ENCODE results near the gene OR52E2. TPM values are rescaled to one million over a fixed set of nuclear protein-coding genes. Genes with fewer than 3 reads are reported as not detected.

OR52E2 gene
- total and polyA plus RNA-seq, 2 experiments from 2014 or later, result not detected

GRCh38 chr11:5037926-5038325 lies 21.5 kb downstream of the OR52E2 start:
- Histone ChIP-seq H3K27me3 (replicated peaks; ENCODE audit: insufficient read depth) (no peaks in the 10 kb centered on the region), H4K20me1 (ENCODE audit: insufficient read depth) (no peaks in the 10 kb centered on the region), H3K27ac (no peak overlapping the region), H3K4me3 (no peak overlapping the region), H3F3A (ENCODE audit: insufficient read depth) (no peaks in the 10 kb centered on the region), H3K4me1 (ENCODE audit: insufficient read depth) (no peaks in the 10 kb centered on the region), H3K9me2 (ENCODE audit: insufficient read depth) (no peaks in the 10 kb centered on the region), H3K36me3 (ENCODE audit: low read depth) (no peaks in the 10 kb centered on the region), H3K9ac (no peak overlapping the region), H2AFZ (no peak overlapping the region), H3K4me2 (ENCODE audit: unreplicated experiment) (no peak overlapping the region), H3K79me2 (ENCODE audit: insufficient read depth) (no peaks in the 10 kb centered on the region), H3K9me3 (ENCODE audit: low read depth) (no peaks in the 10 kb centered on the region)
- DNase-seq, result no peak
- TF ChIP-seq EZH2 (IDR thresholded peaks at IDR 0.05; ENCODE audit: insufficient read depth, poor library complexity, severe bottlenecking) (no peak), EZH2phosphoT487 (IDR thresholded peaks at IDR 0.05; ENCODE audit: insufficient read depth, low read depth) (no peak)
- in situ Hi-C loops (cut with MboI), result no loop called here
- 2 to 8% methylated on average over 2 of the region's 2 CpGs for WGBS, 2 experiments (ENCODE audit: low coverage in 1 of 2, low lambda C conversion rate in 2 of 2, missing lambda C conversion rate in 2 of 2)

DNA sequence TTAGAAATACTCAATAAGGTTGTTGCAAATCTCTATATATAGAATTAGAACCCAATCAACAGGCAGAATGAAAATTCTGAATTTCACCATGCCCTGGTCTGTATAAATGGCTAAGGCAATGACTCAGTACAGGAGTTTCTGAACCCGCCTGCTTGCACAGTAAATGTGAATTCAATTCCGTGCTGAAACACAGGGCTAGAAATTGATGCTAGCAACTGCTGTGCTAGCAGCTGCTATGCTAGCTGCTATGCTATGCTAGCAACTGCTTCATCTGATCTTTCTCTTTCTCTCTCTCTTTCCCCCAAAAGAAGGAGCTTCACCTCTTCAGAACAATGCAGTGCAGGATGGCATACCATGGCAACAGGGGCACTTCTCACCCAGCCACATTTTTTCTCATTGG lies 22.8 kb downstream of the OR52E2 start:
- 17 to 41% methylated on average over 2 of the region's 2 CpGs for WGBS, 2 experiments (ENCODE audit: low coverage in 1 of 2, low lambda C conversion rate in 2 of 2, missing lambda C conversion rate in 2 of 2)
- H4K20me1 ChIP-seq (ENCODE audit: insufficient read depth), result no peaks in the 10 kb centered on the region
- no peak overlapping the region for H3K27ac ChIP-seq
- in situ Hi-C loops (cut with MboI), result no loop called here
- TF ChIP-seq EZH2 (IDR thresholded peaks at IDR 0.05; ENCODE audit: insufficient read depth, poor library complexity, severe bottlenecking), result no peak
- TF ChIP-seq EZH2phosphoT487 (IDR thresholded peaks at IDR 0.05; ENCODE audit: insufficient read depth, low read depth), result no peak
- H3K9me3 ChIP-seq (ENCODE audit: low read depth), result no peaks in the 10 kb centered on the region
- H2AFZ ChIP-seq, result no peak overlapping the region
- H3K4me3 ChIP-seq, result no peak overlapping the region
- DNase-seq, result no peak
- H3K9ac ChIP-seq, result no peak overlapping the region
- no peaks in the 10 kb centered on the region for H3K4me1 ChIP-seq (ENCODE audit: insufficient read depth)
- no peaks in the 10 kb centered on the region for H3F3A ChIP-seq (ENCODE audit: insufficient read depth)
- H3K4me2 ChIP-seq (ENCODE audit: unreplicated experiment), result no peak overlapping the region
- no peaks in the 10 kb centered on the region for H3K79me2 ChIP-seq (ENCODE audit: insufficient read depth)
- no peaks in the 10 kb centered on the region for H3K36me3 ChIP-seq (ENCODE audit: low read depth)
- H3K27me3 ChIP-seq (replicated peaks; ENCODE audit: insufficient read depth), result no peaks in the 10 kb centered on the region
- no peaks in the 10 kb centered on the region for H3K9me2 ChIP-seq (ENCODE audit: insufficient read depth)

DNA sequence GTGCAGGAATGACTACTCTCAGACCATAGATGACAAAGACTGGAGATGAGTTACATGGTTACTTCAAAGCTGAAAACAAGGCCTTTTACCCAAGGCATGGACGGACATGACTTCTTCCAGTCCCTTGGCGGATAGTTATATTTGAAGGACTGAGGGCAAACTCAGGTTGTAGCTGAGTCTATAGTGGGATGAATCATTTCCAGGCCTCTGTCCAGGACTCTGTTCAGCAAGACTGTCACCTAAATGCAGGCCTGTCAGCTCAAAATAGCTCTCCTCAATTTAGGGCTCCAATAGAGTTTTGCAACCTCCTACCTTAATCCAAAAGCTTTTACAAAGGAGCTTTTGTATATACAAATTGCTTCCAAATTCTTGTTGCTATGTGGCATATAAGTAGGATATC lies 37.4 kb downstream of the OR52E2 start:
- in situ Hi-C loops (cut with MboI), result no loop called here
- no peaks in the 10 kb centered on the region for H3K9me2 ChIP-seq (ENCODE audit: insufficient read depth)
- DNase-seq, result no peak
- no peak overlapping the region for H3K9ac ChIP-seq
- no peaks in the 10 kb centered on the region for H3K9me3 ChIP-seq (ENCODE audit: low read depth)
- no peaks in the 10 kb centered on the region for H3K79me2 ChIP-seq (ENCODE audit: insufficient read depth)
- H3K4me3 ChIP-seq, result no peak overlapping the region
- H3F3A ChIP-seq (ENCODE audit: insufficient read depth), result no peaks in the 10 kb centered on the region
- no peak overlapping the region for H3K27ac ChIP-seq
- WGBS, 2 experiments (ENCODE audit: low coverage in 1 of 2, low lambda C conversion rate in 2 of 2, missing lambda C conversion rate in 2 of 2), result 43 to 47% methylated on average over 2 of the region's 2 CpGs
- H3K4me1 ChIP-seq (ENCODE audit: insufficient read depth), result no peaks in the 10 kb centered on the region
- H4K20me1 ChIP-seq (ENCODE audit: insufficient read depth), result no peaks in the 10 kb centered on the region
- TF ChIP-seq EZH2phosphoT487 (IDR thresholded peaks at IDR 0.05; ENCODE audit: insufficient read depth, low read depth), result no peak
- no peak for TF ChIP-seq EZH2 (IDR thresholded peaks at IDR 0.05; ENCODE audit: insufficient read depth, poor library complexity, severe bottlenecking)
- H3K4me2 ChIP-seq (ENCODE audit: unreplicated experiment), result no peak overlapping the region
- no peaks in the 10 kb centered on the region for H3K36me3 ChIP-seq (ENCODE audit: low read depth)
- no peak overlapping the region for H2AFZ ChIP-seq
- no peaks in the 10 kb centered on the region for H3K27me3 ChIP-seq (replicated peaks; ENCODE audit: insufficient read depth)

GRCh38 chr11:5013012-5013411 lies 46.4 kb downstream of the OR52E2 start:
- Histone ChIP-seq H3K9ac (no peak overlapping the region), H3K27me3 (replicated peaks; ENCODE audit: insufficient read depth) (no peaks in the 10 kb centered on the region), H3K9me2 (ENCODE audit: insufficient read depth) (no peaks in the 10 kb centered on the region), H3K4me2 (ENCODE audit: unreplicated experiment) (no peak overlapping the region), H3K27ac (no peak overlapping the region), H3K4me3 (no peak overlapping the region), H2AFZ (no peak overlapping the region), H3K4me1 (ENCODE audit: insufficient read depth) (no peaks in the 10 kb centered on the region), H3K36me3 (ENCODE audit: low read depth) (no peaks in the 10 kb centered on the region), H3F3A (ENCODE audit: insufficient read depth) (no peaks in the 10 kb centered on the region), H3K9me3 (ENCODE audit: low read depth) (no peaks in the 10 kb centered on the region), H4K20me1 (ENCODE audit: insufficient read depth) (no peaks in the 10 kb centered on the region), H3K79me2 (ENCODE audit: insufficient read depth) (no peaks in the 10 kb centered on the region)
- TF ChIP-seq EZH2 (IDR thresholded peaks at IDR 0.05; ENCODE audit: insufficient read depth, poor library complexity, severe bottlenecking) (no peak), EZH2phosphoT487 (IDR thresholded peaks at IDR 0.05; ENCODE audit: insufficient read depth, low read depth) (no peak)
- in situ Hi-C loops (cut with MboI), result no loop called here
- DNase-seq, result no peak
- WGBS, 2 experiments (ENCODE audit: low coverage in 1 of 2, low lambda C conversion rate in 2 of 2, missing lambda C conversion rate in 2 of 2), result 18 to 19% methylated on average over 1 of the region's 1 CpG

GRCh38 chr11:5011254-5011653 lies 48.2 kb downstream of the OR52E2 start:
- no peaks in the 10 kb centered on the region for H4K20me1 ChIP-seq (ENCODE audit: insufficient read depth)
- TF ChIP-seq EZH2 (IDR thresholded peaks at IDR 0.05; ENCODE audit: insufficient read depth, poor library complexity, severe bottlenecking) (no peak), EZH2phosphoT487 (IDR thresholded peaks at IDR 0.05; ENCODE audit: insufficient read depth, low read depth) (no peak)
- no peaks in the 10 kb centered on the region for H3K27me3 ChIP-seq (replicated peaks; ENCODE audit: insufficient read depth)
- H3K4me3 ChIP-seq, result no peak overlapping the region
- H3K4me1 ChIP-seq (ENCODE audit: insufficient read depth), result no peaks in the 10 kb centered on the region
- H3K79me2 ChIP-seq (ENCODE audit: insufficient read depth), result no peaks in the 10 kb centered on the region
- no peaks in the 10 kb centered on the region for H3K36me3 ChIP-seq (ENCODE audit: low read depth)
- H3K9me2 ChIP-seq (ENCODE audit: insufficient read depth), result no peaks in the 10 kb centered on the region
- DNase-seq, result no peak
- H3K4me2 ChIP-seq (ENCODE audit: unreplicated experiment), result no peak overlapping the region
- no peak overlapping the region for H3K27ac ChIP-seq
- no peak overlapping the region for H3K9ac ChIP-seq
- H3F3A ChIP-seq (ENCODE audit: insufficient read depth), result no peaks in the 10 kb centered on the region
- 13 to 18% methylated on average over 8 of the region's 8 CpGs for WGBS, 2 experiments (ENCODE audit: low coverage in 1 of 2, low lambda C conversion rate in 2 of 2, missing lambda C conversion rate in 2 of 2)
- no peak overlapping the region for H2AFZ ChIP-seq
- in situ Hi-C loops (cut with MboI), result no loop called here
- no peaks in the 10 kb centered on the region for H3K9me3 ChIP-seq (ENCODE audit: low read depth)

Other genes starting within 250 kb of the OR52E2 start
- not detected in 2 replicates for gene OR51F2, start 238.3 kb downstream of the OR52E2 start, total RNA-seq (2014; rRNA removed; shearing (Covaris generic))
- gene OR51F2, start 238.3 kb downstream of the OR52E2 start, polyA plus RNA-seq (2016; fragmentation: Nextera tagmentation; extraction: Ambion mirVana), result not detected in 2 replicates
- not detected in 2 replicates for gene OR51S1, start 210.4 kb downstream of the OR52E2 start, total RNA-seq (2014; rRNA removed; shearing (Covaris generic))
- gene OR51S1, start 210.4 kb downstream of the OR52E2 start, polyA plus RNA-seq (2016; fragmentation: Nextera tagmentation; extraction: Ambion mirVana), result not detected in 2 replicates
- not detected in 2 replicates for gene OR51T1, start 177.7 kb downstream of the OR52E2 start, total RNA-seq (2014; rRNA removed; shearing (Covaris generic))
- not detected in 2 replicates for gene OR51T1, start 177.7 kb downstream of the OR52E2 start, polyA plus RNA-seq (2016; fragmentation: Nextera tagmentation; extraction: Ambion mirVana)
- not detected in 2 replicates for gene OR51A7, start 155.8 kb downstream of the OR52E2 start, total RNA-seq (2014; rRNA removed; shearing (Covaris generic))
- gene OR51A7, start 155.8 kb downstream of the OR52E2 start, polyA plus RNA-seq (2016; fragmentation: Nextera tagmentation; extraction: Ambion mirVana), result not detected in 2 replicates
- gene OR51G2, start 140.3 kb downstream of the OR52E2 start, total RNA-seq (2014; rRNA removed; shearing (Covaris generic)), result not detected in 2 replicates
- gene OR51G2, start 140.3 kb downstream of the OR52E2 start, polyA plus RNA-seq (2016; fragmentation: Nextera tagmentation; extraction: Ambion mirVana), result not detected in 2 replicates
- not detected in 2 replicates for gene OR51G1, start 135.3 kb downstream of the OR52E2 start, total RNA-seq (2014; rRNA removed; shearing (Covaris generic))
- gene OR51G1, start 135.3 kb downstream of the OR52E2 start, polyA plus RNA-seq (2016; fragmentation: Nextera tagmentation; extraction: Ambion mirVana), result not detected in 2 replicates
- not detected in 2 replicates for gene OR51A4, start 112.0 kb downstream of the OR52E2 start, total RNA-seq (2014; rRNA removed; shearing (Covaris generic))
- gene OR51A4, start 112.0 kb downstream of the OR52E2 start, polyA plus RNA-seq (2016; fragmentation: Nextera tagmentation; extraction: Ambion mirVana), result not detected in 2 replicates
- not detected in 2 replicates for gene OR51A2, start 103.9 kb downstream of the OR52E2 start, total RNA-seq (2014; rRNA removed; shearing (Covaris generic))
- gene OR51A2, start 103.9 kb downstream of the OR52E2 start, polyA plus RNA-seq (2016; fragmentation: Nextera tagmentation; extraction: Ambion mirVana), result not detected in 2 replicates
- not detected in 2 replicates for gene OR51L1, start 64.8 kb downstream of the OR52E2 start, total RNA-seq (2014; rRNA removed; shearing (Covaris generic))
- gene OR51L1, start 64.8 kb downstream of the OR52E2 start, polyA plus RNA-seq (2016; fragmentation: Nextera tagmentation; extraction: Ambion mirVana), result not detected in 2 replicates
- not detected in 2 replicates for gene OR52J3, start 13.1 kb downstream of the OR52E2 start, total RNA-seq (2014; rRNA removed; shearing (Covaris generic))
- gene OR52J3, start 13.1 kb downstream of the OR52E2 start, polyA plus RNA-seq (2016; fragmentation: Nextera tagmentation; extraction: Ambion mirVana), result not detected in 2 replicates
- not detected in 2 replicates for gene OR52E1, start 9.9 kb upstream of the OR52E2 start, total RNA-seq (2014; rRNA removed; shearing (Covaris generic))
- not detected in 2 replicates for gene OR52E1, start 9.9 kb upstream of the OR52E2 start, polyA plus RNA-seq (2016; fragmentation: Nextera tagmentation; extraction: Ambion mirVana)
- gene OR52A5, start 78.7 kb upstream of the OR52E2 start, total RNA-seq (2014; rRNA removed; shearing (Covaris generic)), result not detected in 2 replicates
- not detected in 2 replicates for gene OR52A5, start 78.7 kb upstream of the OR52E2 start, polyA plus RNA-seq (2016; fragmentation: Nextera tagmentation; extraction: Ambion mirVana)
- gene OR52A1, start 95.1 kb upstream of the OR52E2 start, total RNA-seq (2014; rRNA removed; shearing (Covaris generic)), result not detected in 2 replicates
- not detected in 2 replicates for gene OR52A1, start 95.1 kb upstream of the OR52E2 start, polyA plus RNA-seq (2016; fragmentation: Nextera tagmentation; extraction: Ambion mirVana)
- gene OR51V1, start 141.1 kb upstream of the OR52E2 start, total RNA-seq (2014; rRNA removed; shearing (Covaris generic)), result not detected in 2 replicates
- gene OR51V1, start 141.1 kb upstream of the OR52E2 start, polyA plus RNA-seq (2016; fragmentation: Nextera tagmentation; extraction: Ambion mirVana), result not detected in 2 replicates
- gene HBB, start 167.4 kb upstream of the OR52E2 start, total RNA-seq (2014; rRNA removed; shearing (Covaris generic)), result not detected in 2 replicates
- not detected in 2 replicates for gene HBB, start 167.4 kb upstream of the OR52E2 start, polyA plus RNA-seq (2016; fragmentation: Nextera tagmentation; extraction: Ambion mirVana)
- not detected in 2 replicates for gene HBD, start 174.9 kb upstream of the OR52E2 start, total RNA-seq (2014; rRNA removed; shearing (Covaris generic))
- not detected in 2 replicates for gene HBD, start 174.9 kb upstream of the OR52E2 start, polyA plus RNA-seq (2016; fragmentation: Nextera tagmentation; extraction: Ambion mirVana)
- gene HBG1, start 190.2 kb upstream of the OR52E2 start, total RNA-seq (2014; rRNA removed; shearing (Covaris generic)), result not detected in 2 replicates
- gene HBG1, start 190.2 kb upstream of the OR52E2 start, polyA plus RNA-seq (2016; fragmentation: Nextera tagmentation; extraction: Ambion mirVana), result not detected in 2 replicates
- gene HBG2, start 195.2 kb upstream of the OR52E2 start, total RNA-seq (2014; rRNA removed; shearing (Covaris generic)), result not detected in 2 replicates
- gene HBG2, start 195.2 kb upstream of the OR52E2 start, polyA plus RNA-seq (2016; fragmentation: Nextera tagmentation; extraction: Ambion mirVana), result not detected in 2 replicates
- gene HBE1, start 210.3 kb upstream of the OR52E2 start, total RNA-seq (2014; rRNA removed; shearing (Covaris generic)), result not detected in 2 replicates
- not detected in 2 replicates for gene HBE1, start 210.3 kb upstream of the OR52E2 start, polyA plus RNA-seq (2016; fragmentation: Nextera tagmentation; extraction: Ambion mirVana)
- not detected in 2 replicates for gene OR51B4, start 242.3 kb upstream of the OR52E2 start, total RNA-seq (2014; rRNA removed; shearing (Covaris generic))
- not detected in 2 replicates for gene OR51B4, start 242.3 kb upstream of the OR52E2 start, polyA plus RNA-seq (2016; fragmentation: Nextera tagmentation; extraction: Ambion mirVana)